ENCODE data around the gene FNTB.

The FNTB gene

DNA sequence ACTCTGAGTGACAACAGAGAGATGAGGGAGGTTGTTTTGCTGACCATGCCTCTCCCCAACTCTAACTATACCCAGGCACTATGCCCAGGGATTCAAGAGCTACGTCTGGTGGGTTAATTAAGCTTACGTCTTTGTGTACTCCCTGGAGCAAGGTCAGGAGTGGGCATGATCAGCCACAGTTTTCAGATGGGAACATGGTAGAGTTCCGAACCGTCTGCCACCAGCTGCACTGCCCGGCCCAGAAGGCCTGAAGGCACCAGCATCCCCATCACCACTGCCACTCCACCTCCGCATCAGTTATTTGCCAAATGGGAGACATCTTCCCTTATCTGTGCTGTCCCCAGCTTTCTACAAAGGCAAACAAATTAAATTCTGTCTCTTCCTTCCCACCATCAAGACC, 33.0 kb upstream of the FNTB start:
- Histone ChIP-seq H3K79me2 (ENCODE audit: low read length) (no peaks in the 10 kb centered on the region), H4K20me1 (ENCODE audit: insufficient read depth, low read length) (no peaks in the 10 kb centered on the region), H3K4me2 (ENCODE audit: low read length) (no peak overlapping the region), H3K9me3 (ENCODE audit: insufficient read depth, low read length) (no peaks in the 10 kb centered on the region), H3K27me3 (ENCODE audit: low read depth, low read length) (no peaks in the 10 kb centered on the region), H2AFZ (ENCODE audit: low read depth, low read length) (no peak overlapping the region), H3K36me3 (replicated peaks; ENCODE audit: low read depth, low read length) (no peaks in the 10 kb centered on the region), H3K27ac (ENCODE audit: low read length) (no peak overlapping the region), H3K4me3 (ENCODE audit: low read length) (no peak overlapping the region), H3K4me1 (ENCODE audit: low read length) (no peaks in the 10 kb centered on the region), H3K9ac (ENCODE audit: low read length) (no peak overlapping the region)
- TF ChIP-seq, protein P1, sequence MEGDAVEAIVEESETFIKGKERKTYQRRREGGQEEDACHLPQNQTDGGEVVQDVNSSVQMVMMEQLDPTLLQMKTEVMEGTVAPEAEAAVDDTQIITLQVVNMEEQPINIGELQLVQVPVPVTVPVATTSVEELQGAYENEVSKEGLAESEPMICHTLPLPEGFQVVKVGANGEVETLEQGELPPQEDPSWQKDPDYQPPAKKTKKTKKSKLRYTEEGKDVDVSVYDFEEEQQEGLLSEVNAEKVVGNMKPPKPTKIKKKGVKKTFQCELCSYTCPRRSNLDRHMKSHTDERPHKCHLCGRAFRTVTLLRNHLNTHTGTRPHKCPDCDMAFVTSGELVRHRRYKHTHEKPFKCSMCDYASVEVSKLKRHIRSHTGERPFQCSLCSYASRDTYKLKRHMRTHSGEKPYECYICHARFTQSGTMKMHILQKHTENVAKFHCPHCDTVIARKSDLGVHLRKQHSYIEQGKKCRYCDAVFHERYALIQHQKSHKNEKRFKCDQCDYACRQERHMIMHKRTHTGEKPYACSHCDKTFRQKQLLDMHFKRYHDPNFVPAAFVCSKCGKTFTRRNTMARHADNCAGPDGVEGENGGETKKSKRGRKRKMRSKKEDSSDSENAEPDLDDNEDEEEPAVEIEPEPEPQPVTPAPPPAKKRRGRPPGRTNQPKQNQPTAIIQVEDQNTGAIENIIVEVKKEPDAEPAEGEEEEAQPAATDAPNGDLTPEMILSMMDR (IDR thresholded peaks at IDR 0.05; ENCODE audit: low read depth, low read length), result no peak
- no peak for TF ChIP-seq EZH2phosphoT487 (IDR thresholded peaks at IDR 0.05; ENCODE audit: low read depth)

DNA sequence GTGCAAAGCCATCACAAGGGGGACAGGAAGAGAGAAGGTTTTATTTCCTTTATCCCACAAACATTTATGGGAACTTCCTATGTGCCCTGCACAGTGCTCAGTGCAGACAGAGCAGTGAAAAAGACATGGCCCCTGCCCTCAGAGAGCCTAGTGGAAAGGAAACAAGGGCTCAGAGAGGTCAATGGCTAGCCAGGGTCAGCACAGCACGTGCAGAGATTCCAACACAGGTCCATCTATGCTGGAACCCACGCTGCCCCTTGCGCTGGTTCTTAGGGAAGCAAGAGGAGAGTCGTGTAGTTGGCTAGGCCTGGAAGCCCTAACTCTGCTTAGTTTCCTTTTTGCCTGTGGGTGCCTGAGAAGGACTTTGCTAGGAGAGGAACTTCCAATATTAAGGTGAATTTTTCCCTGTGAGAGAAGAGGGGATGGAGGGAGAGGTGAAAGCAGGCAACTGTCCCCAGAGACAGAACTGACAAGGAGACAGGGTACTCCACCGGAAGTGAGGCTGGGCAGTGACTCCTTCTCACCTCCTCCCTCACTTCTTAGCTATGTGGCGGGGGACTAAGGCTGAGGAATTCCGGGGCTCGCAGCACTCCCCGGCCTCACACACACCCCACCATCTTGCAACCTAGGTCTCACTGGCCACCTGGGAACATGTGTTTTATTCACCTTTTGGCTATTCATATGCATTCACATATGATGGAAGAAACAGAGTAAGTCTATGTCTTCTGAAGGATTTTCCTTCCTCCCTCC, 32.0 kb upstream of the FNTB start:
- H3K9me3 ChIP-seq (ENCODE audit: insufficient read depth, low read length), result no peaks in the 10 kb centered on the region
- H2AFZ ChIP-seq (ENCODE audit: low read depth, low read length), result no peak overlapping the region
- H3K9ac ChIP-seq (ENCODE audit: low read length), result no peak overlapping the region
- no peaks in the 10 kb centered on the region for H4K20me1 ChIP-seq (ENCODE audit: insufficient read depth, low read length)
- H3K4me1 ChIP-seq (ENCODE audit: low read length), result no peaks in the 10 kb centered on the region
- no peak overlapping the region for H3K27ac ChIP-seq (ENCODE audit: low read length)
- no peak for TF ChIP-seq EZH2phosphoT487 (IDR thresholded peaks at IDR 0.05; ENCODE audit: low read depth)
- TF ChIP-seq, protein P1 (IDR thresholded peaks at IDR 0.05; ENCODE audit: low read depth, low read length), result no peak
- H3K4me3 ChIP-seq (ENCODE audit: low read length), result no peak overlapping the region
- no peaks in the 10 kb centered on the region for H3K36me3 ChIP-seq (replicated peaks; ENCODE audit: low read depth, low read length)
- H3K79me2 ChIP-seq (ENCODE audit: low read length), result no peaks in the 10 kb centered on the region
- H3K27me3 ChIP-seq (ENCODE audit: low read depth, low read length), result no peaks in the 10 kb centered on the region
- H3K4me2 ChIP-seq (ENCODE audit: low read length), result no peak overlapping the region

DNA sequence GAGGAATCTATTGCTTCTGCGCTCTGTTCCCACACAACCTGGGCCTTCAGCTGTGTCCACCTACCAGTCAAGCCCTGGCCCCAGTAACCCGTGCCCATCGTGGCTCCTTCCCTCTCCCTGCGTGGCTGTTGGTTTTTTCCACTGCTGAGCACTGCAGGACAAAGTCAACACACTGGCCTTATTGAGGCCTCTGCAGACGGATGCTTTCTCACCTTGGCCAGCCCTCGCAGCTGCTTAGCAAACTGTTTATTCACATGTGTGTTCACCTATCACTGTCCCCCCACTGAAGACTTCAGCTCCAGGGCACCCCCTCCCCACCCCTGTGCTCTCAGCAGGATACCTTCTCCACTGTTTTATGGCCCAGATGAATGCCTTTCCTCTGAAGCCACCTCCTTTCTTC, 31.4 kb upstream of the FNTB start:
- H3K27ac ChIP-seq (ENCODE audit: low read length), result no peak overlapping the region
- no peak overlapping the region for H3K9ac ChIP-seq (ENCODE audit: low read length)
- TF ChIP-seq EZH2phosphoT487 (IDR thresholded peaks at IDR 0.05; ENCODE audit: low read depth), result no peak
- TF ChIP-seq, protein P1 (IDR thresholded peaks at IDR 0.05; ENCODE audit: low read depth, low read length), result no peak
- H3K27me3 ChIP-seq (ENCODE audit: low read depth, low read length), result no peaks in the 10 kb centered on the region
- H3K4me1 ChIP-seq (ENCODE audit: low read length), result no peaks in the 10 kb centered on the region
- no peak overlapping the region for H2AFZ ChIP-seq (ENCODE audit: low read depth, low read length)
- no peak overlapping the region for H3K4me2 ChIP-seq (ENCODE audit: low read length)
- no peaks in the 10 kb centered on the region for H3K36me3 ChIP-seq (replicated peaks; ENCODE audit: low read depth, low read length)
- H3K4me3 ChIP-seq (ENCODE audit: low read length), result no peak overlapping the region
- H3K9me3 ChIP-seq (ENCODE audit: insufficient read depth, low read length), result no peaks in the 10 kb centered on the region
- H4K20me1 ChIP-seq (ENCODE audit: insufficient read depth, low read length), result no peaks in the 10 kb centered on the region
- no peaks in the 10 kb centered on the region for H3K79me2 ChIP-seq (ENCODE audit: low read length)

DNA sequence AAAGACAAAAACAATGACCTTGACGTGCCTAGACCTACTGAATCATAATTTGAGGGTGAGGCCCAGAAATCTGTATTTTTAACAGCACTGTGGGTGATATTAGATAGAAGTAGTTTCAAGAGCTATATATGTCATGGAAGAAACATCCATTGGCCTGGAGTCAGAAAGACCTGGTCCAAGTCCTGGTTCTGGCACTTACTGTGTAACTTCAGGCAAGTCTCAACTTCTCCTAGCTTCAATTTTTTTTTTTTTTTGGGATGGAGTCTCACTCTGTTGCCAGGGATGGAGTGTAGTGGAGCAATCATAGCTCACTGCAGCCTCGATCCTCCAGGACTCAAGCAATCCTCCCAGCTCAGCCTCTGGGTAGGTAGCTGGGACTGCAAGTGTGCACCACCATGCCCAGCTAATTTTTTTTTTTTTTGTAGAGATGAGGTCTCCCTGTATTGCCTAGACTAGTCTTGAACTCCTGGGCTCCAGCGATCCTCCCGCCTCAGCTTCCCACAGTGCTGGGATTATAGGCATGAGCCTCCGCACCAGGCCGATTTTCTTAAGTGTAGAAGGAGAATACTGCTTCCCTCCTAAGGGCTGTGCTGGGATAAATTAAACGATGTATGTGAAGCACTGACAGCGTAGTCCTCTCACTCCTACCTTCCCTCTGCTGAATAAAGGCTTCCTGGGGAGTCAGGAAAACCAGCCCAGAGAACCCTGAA, 29.8 kb upstream of the FNTB start:
- Histone ChIP-seq H3K27me3 (ENCODE audit: low read depth, low read length) (no peaks in the 10 kb centered on the region), H3K27ac (ENCODE audit: low read length) (no peak overlapping the region), H4K20me1 (ENCODE audit: insufficient read depth, low read length) (no peaks in the 10 kb centered on the region), H3K79me2 (ENCODE audit: low read length) (no peaks in the 10 kb centered on the region), H2AFZ (ENCODE audit: low read depth, low read length) (no peak overlapping the region), H3K9ac (ENCODE audit: low read length) (no peak overlapping the region), H3K9me3 (ENCODE audit: insufficient read depth, low read length) (no peaks in the 10 kb centered on the region), H3K4me3 (ENCODE audit: low read length) (no peak overlapping the region), H3K4me2 (ENCODE audit: low read length) (no peak overlapping the region), H3K36me3 (replicated peaks; ENCODE audit: low read depth, low read length) (no peaks in the 10 kb centered on the region), H3K4me1 (ENCODE audit: low read length) (no peaks in the 10 kb centered on the region)
- TF ChIP-seq, protein P1 (IDR thresholded peaks at IDR 0.05; ENCODE audit: low read depth, low read length), result no peak
- no peak for TF ChIP-seq EZH2phosphoT487 (IDR thresholded peaks at IDR 0.05; ENCODE audit: low read depth)
